Hepatocyte (in vitro differentiated cells): ENCODE results near the gene FAM83B. TPM values are rescaled to one million over a fixed set of nuclear protein-coding genes. Genes with fewer than 3 reads are reported as not detected.

Experiments
- DNase-seq: peaks from one replicate; pipeline ENCODE4 v3.0.0-alpha.2; 2016; ENCODE audit warnings: low spot score
- H2AFZ ChIP-seq: fragments of 200-600 bp; sonication (generic); 2 replicates; pipeline ENCODE4 v1.6.0; 2016; ENCODE audit warnings: antibody characterized with exemption, mild to moderate bottlenecking
- H3K27ac ChIP-seq: fragments of 200-600 bp; sonication (generic); 2 replicates; pipeline ENCODE4 v1.5.1; 2016; ENCODE audit warnings: mild to moderate bottlenecking
- H3K27me3 ChIP-seq: fragments of 200-600 bp; sonication (generic); 2 replicates; pipeline ENCODE4 v1.6.1; 2016
- H3K36me3 ChIP-seq: fragments of 200-600 bp; sonication (generic); replicated peaks from 2 replicates; pipeline ENCODE4 v1.5.1; 2016; ENCODE audit warnings: low read depth; ENCODE audit not compliant: insufficient read depth
- H3K4me1 ChIP-seq: fragments of 200-600 bp; sonication (generic); 2 replicates; pipeline ENCODE4 v1.5.1; 2016; ENCODE audit warnings: mild to moderate bottlenecking, moderate library complexity; ENCODE audit not compliant: insufficient read depth
- H3K4me2 ChIP-seq: fragments of 200-600 bp; sonication (generic); 2 replicates; pipeline ENCODE4 v1.6.0; 2016
- H3K4me3 ChIP-seq: fragments of 200-600 bp; sonication (generic); 2 replicates; pipeline ENCODE4 v1.5.1; 2016; ENCODE audit warnings: mild to moderate bottlenecking
- H3K79me2 ChIP-seq: fragments of 200-600 bp; sonication (generic); 2 replicates; pipeline ENCODE4 v1.6.0; 2017; ENCODE audit warnings: mild to moderate bottlenecking
- H3K9me2 ChIP-seq: fragments of 200-600 bp; sonication (generic); replicated peaks from 2 replicates; pipeline ENCODE4 v1.6.0; 2017; ENCODE audit warnings: mild to moderate bottlenecking; ENCODE audit not compliant: insufficient read depth
- H3K9me3 ChIP-seq: fragments of 200-600 bp; sonication (generic); 2 replicates; pipeline ENCODE4 v1.5.1; 2016; ENCODE audit warnings: low read depth, mild to moderate bottlenecking
- H4K20me1 ChIP-seq: fragments of 200-600 bp; sonication (generic); 2 replicates; pipeline ENCODE4 v1.6.0; 2016; ENCODE audit warnings: mild to moderate bottlenecking; ENCODE audit not compliant: insufficient read depth, poor library complexity, severe bottlenecking
- EZH2 ChIP-seq: fragments of 200-600 bp; sonication (generic); IDR thresholded peaks from 2 replicates; pipeline ENCODE4 v1.6.1; 2016; ENCODE audit warnings: antibody characterized with exemption, mild to moderate bottlenecking, borderline replicate concordance
- EZH2phosphoT487 ChIP-seq: fragments of 200-600 bp; sonication (generic); IDR thresholded peaks from one replicate; pipeline ENCODE4 v1.6.1; 2018; ENCODE audit warnings: antibody characterized with exemption, mild to moderate bottlenecking, low read depth, moderate library complexity; ENCODE audit not compliant: unreplicated experiment, severe bottlenecking
- WGBS: methylation state at CpG from one replicate; pipeline ENCODE4 v1.1.6; 2016; ENCODE audit warnings: low lambda C conversion rate; ENCODE audit errors: missing lambda C conversion rate; 5-methylcytosine and 5-hydroxymethylcytosine counted together
- polyA plus RNA-seq: library from polyadenylated mRNA; unstranded; fragments of >200 nt; fragmentation: Nextera tagmentation; extraction: Ambion mirVana; gene quantifications from 2 replicates; pipeline ENCODE4 v1.2.1, GENCODE V29; 2016
- total RNA-seq: library from RNA; depleted of rRNA; stranded (reverse); fragments of >200 nt; gene quantifications from 2 replicates; pipeline ENCODE4 v1.2.3, GENCODE V29; 2014
- TF ChIP-seq, protein P1 (sequence below): fragments of 200-600 bp; sonication (generic); IDR thresholded peaks from 2 replicates; pipeline ENCODE4 v1.5.1; 2016; ENCODE audit warnings: antibody characterized with exemption, mild to moderate bottlenecking; ENCODE audit not compliant: poor library complexity

The FAM83B gene
- total and polyA plus RNA-seq, 2 experiments from 2014 or later = 5.5 to 29.2 TPM

DNA sequence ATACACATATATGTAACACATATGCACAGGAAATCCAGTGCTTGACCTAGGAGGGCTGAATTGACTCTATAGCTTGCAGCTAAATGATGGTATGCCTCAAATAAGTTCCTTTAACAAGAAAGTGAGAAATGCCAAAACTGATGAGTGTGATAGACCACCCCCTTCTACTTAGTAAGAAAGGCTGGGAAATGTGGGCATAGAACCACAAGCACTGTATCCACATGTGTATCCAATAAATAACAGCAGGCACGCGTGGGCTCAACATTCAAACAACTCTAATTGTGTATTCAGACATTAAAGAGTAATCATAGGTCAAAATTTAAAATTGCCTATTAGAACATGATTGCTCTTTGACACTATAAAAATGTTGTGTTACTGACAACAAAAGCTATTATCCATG lies 54.1 kb downstream of the FAM83B start:
- Histone ChIP-seq H3K4me3 (no peak overlapping the region), H3K27ac (no peak overlapping the region), H3K27me3 (no peaks in the 10 kb centered on the region), H3K9me2 (no peaks in the 10 kb centered on the region), H2AFZ (no peak overlapping the region), H3K9me3 (no peaks in the 10 kb centered on the region), H3K79me2 (peaks cover 2% of the 10 kb centered on the region), H4K20me1 (no peaks in the 10 kb centered on the region), H3K4me1 (no peaks in the 10 kb centered on the region), H3K4me2 (no peak overlapping the region), H3K36me3 (no peaks in the 10 kb centered on the region)
- 75% methylated on average over 2 of the region's 2 CpGs for WGBS
- TF ChIP-seq EZH2 = no peak
- no peak for TF ChIP-seq EZH2phosphoT487
- TF ChIP-seq, protein P1, sequence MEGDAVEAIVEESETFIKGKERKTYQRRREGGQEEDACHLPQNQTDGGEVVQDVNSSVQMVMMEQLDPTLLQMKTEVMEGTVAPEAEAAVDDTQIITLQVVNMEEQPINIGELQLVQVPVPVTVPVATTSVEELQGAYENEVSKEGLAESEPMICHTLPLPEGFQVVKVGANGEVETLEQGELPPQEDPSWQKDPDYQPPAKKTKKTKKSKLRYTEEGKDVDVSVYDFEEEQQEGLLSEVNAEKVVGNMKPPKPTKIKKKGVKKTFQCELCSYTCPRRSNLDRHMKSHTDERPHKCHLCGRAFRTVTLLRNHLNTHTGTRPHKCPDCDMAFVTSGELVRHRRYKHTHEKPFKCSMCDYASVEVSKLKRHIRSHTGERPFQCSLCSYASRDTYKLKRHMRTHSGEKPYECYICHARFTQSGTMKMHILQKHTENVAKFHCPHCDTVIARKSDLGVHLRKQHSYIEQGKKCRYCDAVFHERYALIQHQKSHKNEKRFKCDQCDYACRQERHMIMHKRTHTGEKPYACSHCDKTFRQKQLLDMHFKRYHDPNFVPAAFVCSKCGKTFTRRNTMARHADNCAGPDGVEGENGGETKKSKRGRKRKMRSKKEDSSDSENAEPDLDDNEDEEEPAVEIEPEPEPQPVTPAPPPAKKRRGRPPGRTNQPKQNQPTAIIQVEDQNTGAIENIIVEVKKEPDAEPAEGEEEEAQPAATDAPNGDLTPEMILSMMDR = no peak
- DNase-seq = no peak

DNA sequence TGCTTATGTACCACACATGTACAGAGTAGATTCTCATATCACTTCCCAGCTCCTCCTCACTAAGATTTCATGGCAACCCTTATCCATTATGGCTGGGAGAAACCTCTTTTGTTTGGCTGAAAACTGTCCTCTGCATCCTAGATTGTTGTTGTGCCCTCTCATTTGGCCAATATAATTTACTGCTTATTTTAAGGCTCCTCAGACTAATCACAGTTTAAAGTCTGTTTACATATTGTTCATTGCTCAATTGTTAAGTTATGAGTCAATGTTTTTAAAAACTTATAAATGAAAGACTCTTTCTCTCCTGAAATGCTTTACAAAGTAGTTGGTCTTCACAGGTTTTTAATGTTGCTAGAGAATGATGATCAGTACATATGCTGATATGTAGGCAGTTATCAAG lies 57.3 kb downstream of the FAM83B start:
- H3K79me2 ChIP-seq = no peaks in the 10 kb centered on the region
- no peak for TF ChIP-seq EZH2
- no peak for TF ChIP-seq EZH2phosphoT487
- TF ChIP-seq, protein P1 = no peak
- H3K4me3 ChIP-seq = no peak overlapping the region
- no peaks in the 10 kb centered on the region for H4K20me1 ChIP-seq
- no peaks in the 10 kb centered on the region for H3K9me2 ChIP-seq
- H3K4me2 ChIP-seq = no peak overlapping the region
- H2AFZ ChIP-seq = no peak overlapping the region
- H3K9me3 ChIP-seq = no peaks in the 10 kb centered on the region
- H3K36me3 ChIP-seq = no peaks in the 10 kb centered on the region
- no peak overlapping the region for H3K27ac ChIP-seq
- H3K27me3 ChIP-seq = no peaks in the 10 kb centered on the region
- DNase-seq = no peak
- H3K4me1 ChIP-seq = no peaks in the 10 kb centered on the region

DNA sequence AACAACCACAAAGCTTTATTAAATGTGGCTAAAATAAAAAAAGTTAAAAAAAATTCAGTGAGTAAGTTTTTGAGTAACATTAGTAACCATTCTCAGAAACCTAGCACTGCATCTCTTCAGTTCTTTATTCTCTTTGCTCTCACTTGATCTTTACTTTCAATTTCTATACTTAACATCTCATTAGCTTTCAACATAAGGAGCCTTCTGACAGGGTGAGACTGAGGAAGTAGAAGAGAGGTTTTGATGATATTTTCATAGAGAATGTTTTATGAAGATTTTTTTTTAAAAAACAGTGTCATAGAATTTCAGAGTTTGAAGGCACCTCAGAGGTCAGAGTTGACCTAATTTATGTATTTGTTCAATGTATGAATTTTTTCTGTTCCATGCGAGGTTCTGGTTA lies 60.8 kb downstream of the FAM83B start:
- peaks cover 3% of the 10 kb centered on the region for H3K79me2 ChIP-seq
- DNase-seq = no peak
- H4K20me1 ChIP-seq = no peaks in the 10 kb centered on the region
- H3K36me3 ChIP-seq = no peaks in the 10 kb centered on the region
- H3K27ac ChIP-seq = no peak overlapping the region
- TF ChIP-seq, protein P1 = no peak
- TF ChIP-seq EZH2 (no peak), EZH2phosphoT487 (no peak)
- no peaks in the 10 kb centered on the region for H3K9me2 ChIP-seq
- H2AFZ ChIP-seq = no peak overlapping the region
- H3K4me3 ChIP-seq = no peak overlapping the region
- 90% methylated on average over 1 of the region's 1 CpG for WGBS
- H3K4me1 ChIP-seq = peaks cover 9% of the 10 kb centered on the region
- H3K27me3 ChIP-seq = no peaks in the 10 kb centered on the region
- no peak overlapping the region for H3K4me2 ChIP-seq
- no peaks in the 10 kb centered on the region for H3K9me3 ChIP-seq

DNA sequence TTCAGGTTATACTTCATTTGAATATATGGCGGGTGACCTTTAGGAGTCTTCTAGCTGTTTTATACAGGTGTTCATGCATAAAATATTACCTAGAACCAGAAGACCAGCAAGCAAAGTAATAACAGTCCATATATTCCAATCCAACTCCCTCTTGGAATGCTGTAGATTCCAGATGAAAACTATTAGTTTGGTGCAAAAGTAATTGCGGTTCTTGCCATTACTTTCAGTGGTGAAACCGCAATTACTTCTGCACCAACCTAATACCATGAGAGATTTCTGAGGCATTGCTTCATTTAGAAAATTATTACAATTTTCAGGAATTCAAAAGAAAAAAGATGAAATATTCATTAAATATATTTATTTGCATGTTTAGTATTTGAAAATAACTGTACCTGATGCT lies 62.6 kb downstream of the FAM83B start:
- Histone ChIP-seq H4K20me1 (no peaks in the 10 kb centered on the region), H3K79me2 (peaks cover 9% of the 10 kb centered on the region), H2AFZ (no peak overlapping the region), H3K9me2 (no peaks in the 10 kb centered on the region), H3K27me3 (no peaks in the 10 kb centered on the region), H3K9me3 (no peaks in the 10 kb centered on the region), H3K4me3 (no peak overlapping the region), H3K27ac (no peak overlapping the region), H3K36me3 (no peaks in the 10 kb centered on the region), H3K4me1 (peaks cover 9% of the 10 kb centered on the region), H3K4me2 (no peak overlapping the region)
- TF ChIP-seq, protein P1 = no peak
- TF ChIP-seq EZH2 (no peak), EZH2phosphoT487 (no peak)
- 98% methylated on average over 3 of the region's 3 CpGs for WGBS
- no peak for DNase-seq
